Amygdala (tissue), 56 donors: ENCODE measurements around the gene ENDOG.
A peak's percentile ranks its signal among the peaks of the same experiment; 100 is the strongest.
"Not testable (repeated sequence)": the region's sequence is repeated elsewhere in the genome, so short reads cannot be mapped to it uniquely, and the experiment has no call there.

Source experiments
- DNase-seq, 56 donors: peaks; one replicate each; lab custom pipeline; 2025; lab: John Stamatoyannopoulos, UW

Gene ENDOG

GRCh38 chr9:128794961-128795360 is 23.3 kb upstream of the ENDOG start:
- not testable (repeated sequence) for DNase-seq

- DNase-seq = no peak
Measured at GRCh38 chr9:128798896-128799295, 19.4 kb upstream of the ENDOG start.

GRCh38 chr9:128800061-128800460 is 18.2 kb upstream of the ENDOG start:
- DNase-seq = no peak

- no peak for DNase-seq
Measured at GRCh38 chr9:128802482-128802881, 15.8 kb upstream of the ENDOG start.

- DNase-seq = peak in 38 of 56 donors; percentile 8 to 82 (median 54)
Measured at GRCh38 chr9:128805661-128806060, 12.6 kb upstream of the ENDOG start.

GRCh38 chr9:128807827-128808226 is 10.5 kb upstream of the ENDOG start:
- DNase-seq = no peak

GRCh38 chr9:128808543-128808942 is 9.8 kb upstream of the ENDOG start:
- DNase-seq = no peak

GRCh38 chr9:128809036-128809599 is 9.2 kb upstream of the ENDOG start:
- DNase-seq = no peak

GRCh38 chr9:128809831-128810230 is 8.5 kb upstream of the ENDOG start:
- no peak for DNase-seq

- DNase-seq = no peak
Measured at GRCh38 chr9:128810873-128811272, 7.4 kb upstream of the ENDOG start.

GRCh38 chr9:128818839-128819715 is 777 bp downstream of the ENDOG start:
- peak in 28 of 56 donors; percentile 15 to 69 (median 40) for DNase-seq

GRCh38 chr9:128819716-128820664 is 1.7 kb downstream of the ENDOG start:
- peak in 19 of 56 donors; percentile 8 to 60 (median 23) for DNase-seq

GRCh38 chr9:128820665-128821583 is 2.6 kb downstream of the ENDOG start:
- no peak for DNase-seq

GRCh38 chr9:128821584-128822406 is 3.5 kb downstream of the ENDOG start:
- DNase-seq = no peak

- DNase-seq = no peak
Measured at GRCh38 chr9:128822407-128823042, 4.2 kb downstream of the ENDOG start.

GRCh38 chr9:128823362-128823902 is 5.1 kb downstream of the ENDOG start:
- no peak for DNase-seq

GRCh38 chr9:128823903-128824406 is 5.7 kb downstream of the ENDOG start:
- DNase-seq = no peak

GRCh38 chr9:128824911-128825310 is 6.6 kb downstream of the ENDOG start:
- DNase-seq = no peak
